DLD1 (cell line): ENCODE data around the gene ZBTB18.
"Not testable (repeated sequence)": the region's sequence is repeated elsewhere in the genome, so short reads cannot be mapped to it uniquely, and the experiment has no call there.

Experiments
- in situ Hi-C: cut with HindIII; loops from 2 replicates; pipeline ENCODE4 v1.10.0; 2017; ENCODE audit warnings: low sequenced_read_pairs

Gene ZBTB18

DNA sequence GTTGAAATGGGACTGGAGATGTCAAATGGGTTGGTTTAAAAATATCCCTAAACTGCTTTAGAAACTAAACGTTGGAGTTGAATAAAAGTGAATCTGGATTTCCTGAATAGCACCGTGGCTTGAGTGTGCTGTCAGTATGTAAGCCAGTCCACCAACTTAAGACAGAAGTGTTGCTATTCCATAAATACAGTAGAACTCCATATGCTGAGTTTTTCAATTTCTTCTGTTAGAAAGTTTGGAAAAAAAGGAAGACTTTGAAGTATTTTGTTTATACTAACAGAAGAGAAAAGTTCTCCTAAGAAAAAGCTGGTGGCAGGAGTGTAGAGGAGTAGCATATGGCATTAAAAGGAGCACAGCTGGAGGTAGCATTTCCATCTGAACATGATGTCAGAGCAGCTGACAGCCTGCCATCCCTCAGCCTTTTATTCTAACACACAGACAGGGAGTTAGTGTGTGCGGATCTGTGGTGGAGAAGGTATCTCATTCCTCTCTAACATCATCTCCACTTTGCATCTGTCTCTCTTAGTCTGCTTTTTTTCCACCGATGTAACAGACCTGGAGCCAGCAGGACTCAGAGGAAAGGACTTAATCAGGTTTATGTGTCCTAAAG, at the start of gene ZBTB18:
Gene ZBTB18, plus strand, starts transcription at position 449 of the 610 bp plus-strand sequence. Its CDS starts 149 bp downstream, at position 598.
- in situ Hi-C loops: no loop called here

DNA sequence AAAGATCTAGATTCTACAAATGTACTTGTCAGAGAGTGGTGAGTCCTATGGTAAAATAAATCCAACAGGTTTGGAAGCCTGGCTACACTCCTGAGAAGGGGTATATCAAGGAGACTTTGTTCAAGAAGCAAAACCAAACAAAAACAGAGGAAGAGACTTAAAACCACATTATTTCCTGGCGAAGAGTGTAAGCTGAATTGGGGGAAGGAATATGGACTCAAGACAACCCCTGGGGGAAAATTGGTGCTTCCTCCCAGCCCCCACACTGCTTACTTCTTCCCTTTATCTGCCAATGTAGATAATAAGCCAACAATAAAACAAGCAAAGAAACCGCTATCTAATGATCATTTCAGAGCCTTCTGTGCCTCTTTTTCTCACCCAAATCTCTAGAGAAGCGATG, 48.4 kb upstream of the ZBTB18 start:
- in situ Hi-C loops: no loop called here

GRCh38 chr1:244005455-244005854, 45.6 kb upstream of the ZBTB18 start:
- in situ Hi-C loops: no loop called here

- in situ Hi-C loops: no loop called here
These were observed 44.6 kb upstream of the ZBTB18 start for GRCh38 chr1:244006381-244006901.

- in situ Hi-C loops: no loop called here
These were observed 44.1 kb upstream of the ZBTB18 start for GRCh38 chr1:244006961-244007360.

DNA sequence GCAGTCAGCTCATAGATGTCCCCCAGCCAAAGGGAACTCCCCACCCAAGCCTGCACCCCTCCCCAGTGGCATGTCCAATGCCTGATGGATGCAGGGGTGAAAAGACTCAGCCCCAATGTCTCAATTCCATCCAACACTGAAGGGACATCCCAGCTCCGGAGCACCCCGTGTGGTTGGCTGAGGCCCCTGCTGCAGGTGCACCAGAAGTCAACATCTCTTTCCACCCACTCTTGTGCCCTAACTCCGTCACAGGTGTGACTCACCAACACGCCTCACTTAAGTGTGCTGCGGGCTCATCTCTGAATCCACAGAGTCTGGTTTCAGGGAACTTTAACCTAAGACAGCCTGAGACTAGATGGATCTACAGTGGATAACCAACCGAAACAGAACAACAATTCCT, 40.9 kb upstream of the ZBTB18 start:
- in situ Hi-C loops: no loop called here

DNA sequence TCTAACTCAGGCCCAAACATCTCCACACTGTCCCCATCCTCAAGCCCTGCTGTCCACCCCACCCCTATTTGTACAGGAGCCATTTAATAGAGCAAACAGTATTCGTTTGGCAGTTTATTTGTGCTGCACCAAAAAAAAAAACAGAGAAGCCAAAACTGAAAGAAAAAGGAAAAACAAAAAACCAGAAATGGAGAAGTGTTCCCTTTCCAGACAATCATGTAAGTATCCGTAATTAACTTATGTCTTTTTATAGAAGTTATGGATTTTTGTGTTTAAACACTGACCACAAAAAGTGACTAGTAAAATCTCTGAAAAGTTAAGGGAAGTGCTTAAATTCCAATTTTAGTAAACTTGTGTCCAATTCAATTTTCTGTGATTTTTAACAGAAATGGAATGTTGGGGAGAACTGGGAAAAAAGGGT, 40.4 kb upstream of the ZBTB18 start:
- in situ Hi-C loops: no loop called here

DNA sequence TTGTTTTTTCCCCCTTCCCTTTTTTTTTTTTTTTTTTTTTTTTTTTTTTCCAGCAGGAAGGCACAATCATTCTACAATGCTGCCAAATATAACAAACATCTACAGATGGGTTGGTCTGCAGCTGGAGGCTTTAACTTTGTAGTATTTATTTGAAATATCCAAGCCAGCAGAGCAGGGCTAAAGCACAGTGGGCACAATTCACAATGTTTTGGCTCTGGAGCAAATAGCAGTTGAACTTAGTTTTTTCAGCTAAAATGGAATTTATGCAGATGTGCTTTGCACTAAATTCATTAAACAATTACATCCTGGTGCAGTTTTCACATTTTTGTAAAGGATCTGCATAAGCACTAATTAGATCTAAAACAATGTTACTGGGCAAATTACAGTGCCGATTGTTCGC, 39.8 kb upstream of the ZBTB18 start:
- in situ Hi-C loops: no loop called here

GRCh38 chr1:244011786-244012185, 39.3 kb upstream of the ZBTB18 start:
- in situ Hi-C loops: no loop called here

- in situ Hi-C loops: no loop called here
These were observed 38.9 kb upstream of the ZBTB18 start for GRCh38 chr1:244012202-244012601.

- in situ Hi-C loops: no loop called here
These were observed 38.0 kb upstream of the ZBTB18 start for GRCh38 chr1:244013100-244013499.

GRCh38 chr1:244014862-244015261, 36.2 kb upstream of the ZBTB18 start:
- in situ Hi-C loops: not testable (repeated sequence)

GRCh38 chr1:244019982-244020485, 31.0 kb upstream of the ZBTB18 start:
- in situ Hi-C loops: no loop called here

DNA sequence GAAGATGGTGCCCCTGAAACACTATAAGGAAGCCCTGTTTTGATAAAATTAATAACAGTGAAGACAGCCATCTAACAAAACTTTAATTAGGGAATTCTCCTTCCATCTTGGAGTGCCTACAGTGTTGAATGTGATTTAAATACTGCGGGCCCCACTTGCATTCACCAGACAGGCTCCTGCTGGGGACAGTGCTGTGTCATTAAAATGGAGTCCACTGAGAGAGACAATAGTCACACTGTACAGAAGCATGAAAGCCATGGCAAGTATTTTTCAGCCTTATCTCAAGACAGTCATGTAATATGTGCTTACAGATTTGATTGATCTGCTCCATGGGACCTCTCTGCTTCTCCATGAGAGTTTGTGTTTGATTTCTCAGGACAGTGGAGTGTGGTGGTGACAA, 29.7 kb upstream of the ZBTB18 start:
- in situ Hi-C loops: no loop called here

- in situ Hi-C loops: no loop called here
These were observed 28.8 kb upstream of the ZBTB18 start for GRCh38 chr1:244022311-244022710.

GRCh38 chr1:244022864-244023440, 28.1 kb upstream of the ZBTB18 start:
- in situ Hi-C loops: no loop called here

DNA sequence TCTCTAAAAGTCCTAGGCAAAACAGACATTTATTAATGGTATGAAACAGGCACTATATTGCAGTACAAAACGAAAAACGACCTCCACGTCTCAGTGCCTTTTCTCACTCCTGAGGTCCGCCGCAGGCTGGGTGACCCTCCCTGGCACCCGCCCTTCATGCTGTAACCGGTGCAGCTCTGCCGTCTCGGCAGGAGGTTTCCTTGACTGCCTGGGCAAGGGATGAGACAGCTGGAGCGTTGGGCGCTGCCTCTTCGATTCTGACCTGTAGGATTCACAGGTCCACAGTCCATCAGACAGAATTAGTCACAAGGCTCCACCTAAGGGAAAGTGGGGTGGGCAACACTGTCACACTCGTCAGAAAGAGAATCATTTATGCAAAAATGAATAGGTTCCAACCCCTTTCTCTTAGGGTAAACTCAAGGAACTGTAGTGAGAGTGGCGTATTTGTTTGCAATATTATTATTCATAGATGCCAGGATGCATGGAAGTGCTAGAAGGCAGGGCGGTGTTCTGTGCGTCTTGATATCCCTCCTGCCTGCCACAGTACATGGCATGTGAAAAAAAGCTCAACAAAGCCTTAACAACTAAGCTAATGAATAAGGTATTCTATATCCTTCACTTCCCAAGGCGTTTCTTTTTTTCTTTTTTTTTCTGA, 23.5 kb upstream of the ZBTB18 start:
- in situ Hi-C loops: no loop called here

- in situ Hi-C loops: no loop called here
These were observed 22.4 kb upstream of the ZBTB18 start for GRCh38 chr1:244028701-244029100.

- in situ Hi-C loops: no loop called here
These were observed 22.0 kb upstream of the ZBTB18 start for GRCh38 chr1:244029124-244029523.

- in situ Hi-C loops: no loop called here
These were observed 20.5 kb upstream of the ZBTB18 start for GRCh38 chr1:244030481-244031040.

- in situ Hi-C loops: no loop called here
These were observed 15.7 kb upstream of the ZBTB18 start for GRCh38 chr1:244035358-244035757.

GRCh38 chr1:244037252-244037651, 13.8 kb upstream of the ZBTB18 start:
- in situ Hi-C loops: no loop called here
